ENCODE data around the gene COX4I1.

COX4I1 gene

GRCh38 chr16:85799497-85800320, at the start of gene COX4I1, which contains the start of gene EMC8:
TSS of gene COX4I1 (plus strand) at chr16:85799695. CDS start at chr16:85801206, 1,511 bp downstream.
TSS of gene EMC8 (minus strand) at chr16:85799544. CDS start at chr16:85799295, 249 bp downstream.
- DNase-seq, result peak in 1 of 2 experiments; percentile 66

GRCh38 chr16:85749771-85750145, 49.7 kb upstream of the COX4I1 start:
- no peak for DNase-seq

GRCh38 chr16:85750146-85750826, 49.2 kb upstream of the COX4I1 start:
- no peak for DNase-seq

GRCh38 chr16:85750827-85751697, 48.4 kb upstream of the COX4I1 start, which contains the start of gene C16orf74:
TSS of gene C16orf74 (minus strand) at chr16:85751096. CDS start at chr16:85735217, 15,879 bp downstream.
- DNase-seq, result no peak

- DNase-seq, result no peak
Observed at GRCh38 chr16:85751698-85752501, 47.6 kb upstream of the COX4I1 start.

GRCh38 chr16:85752511-85753420, 46.7 kb upstream of the COX4I1 start:
- no peak for DNase-seq

GRCh38 chr16:85753559-85753958, 45.9 kb upstream of the COX4I1 start:
- no peak for DNase-seq

- no peak for DNase-seq
Observed at GRCh38 chr16:85753976-85754375, 45.5 kb upstream of the COX4I1 start.

GRCh38 chr16:85754413-85754812, 45.1 kb upstream of the COX4I1 start:
- DNase-seq, result no peak

GRCh38 chr16:85755929-85756768, 43.3 kb upstream of the COX4I1 start:
- no peak for DNase-seq

- no peak for DNase-seq
Observed at GRCh38 chr16:85757341-85757822, 42.1 kb upstream of the COX4I1 start.

GRCh38 chr16:85759136-85759535, 40.4 kb upstream of the COX4I1 start:
- no peak for DNase-seq

- DNase-seq, result no peak
Observed at GRCh38 chr16:85759631-85760419, 39.7 kb upstream of the COX4I1 start.

- DNase-seq, result no peak
Observed at GRCh38 chr16:85761861-85762260, 37.6 kb upstream of the COX4I1 start.

- no peak for DNase-seq
Observed at GRCh38 chr16:85762970-85763369, 36.5 kb upstream of the COX4I1 start.

GRCh38 chr16:85763616-85764015, 35.9 kb upstream of the COX4I1 start:
- DNase-seq, result no peak

- DNase-seq, result no peak
Observed at GRCh38 chr16:85765211-85765610, 34.3 kb upstream of the COX4I1 start.

- no peak for DNase-seq
Observed at GRCh38 chr16:85765767-85766166, 33.7 kb upstream of the COX4I1 start.

GRCh38 chr16:85767531-85767930, 32.0 kb upstream of the COX4I1 start:
- no peak for DNase-seq
